ENCODE measurements around the gene PRPF6. TPM values are rescaled to one million over a fixed set of nuclear protein-coding genes. Genes with fewer than 3 reads are reported as not detected.
A peak's percentile ranks its signal among the peaks of the same experiment; 100 is the strongest.

The PRPF6 gene
- total and polyA plus RNA-seq, 2 of the 13 experiments (the other 11 are each of a cell fraction or from before 2014, with no cell fraction given): 63.7 to 101 TPM

- TF ChIP-seq GMEB1 (CRISPR knock-in tag; IDR thresholded peaks at IDR 0.05; ENCODE audit: borderline replicate concordance) (0 out of 2 replicates have a peak, but pooled peaks have one; percentile 21), HNRNPLL (IDR thresholded peaks at IDR 0.05; ENCODE audit: low read depth, low read length, poor library complexity, severe bottlenecking) (peak; percentile 55), ZBTB39 (CRISPR knock-in tag; IDR thresholded peaks at IDR 0.05) (no peak), ZFP91 (CRISPR knock-in tag; IDR thresholded peaks at IDR 0.05; ENCODE audit: borderline replicate concordance) (peak; percentile 78), ZNF691 (CRISPR knock-in tag; IDR thresholded peaks at IDR 0.05; ENCODE audit: borderline replicate concordance, low read depth) (peak; percentile 87; the same call in 1 of the 2 replicates), TOE1 (CRISPR knock-in tag; IDR thresholded peaks at IDR 0.05) (no peak), TCF12 (IDR thresholded peaks at IDR 0.05) (no peak), TCF12 (CRISPR knock-in tag; IDR thresholded peaks at IDR 0.05) (peak; percentile 72; the same call in 1 of the 2 replicates), ZNF503 (CRISPR knock-in tag; IDR thresholded peaks at IDR 0.05) (peak; percentile 80), SIN3A (IDR thresholded peaks at IDR 0.05; ENCODE audit: borderline replicate concordance, low read depth, low read length) (peak; percentile 72; the same call in 1 of the 2 replicates), E2F1 (CRISPR knock-in tag; IDR thresholded peaks at IDR 0.05) (peak; percentile 41; the same call in 1 of the 2 replicates), CSRNP1 (CRISPR knock-in tag; IDR thresholded peaks at IDR 0.05) (peak; percentile 80; the same call in 1 of the 2 replicates), ZNF17 (CRISPR knock-in tag; IDR thresholded peaks at IDR 0.05) (no peak), PPARG (CRISPR knock-in tag; conservative IDR thresholded peaks at IDR 0.05) (peak; percentile 76), PRPF4 (IDR thresholded peaks at IDR 0.05; ENCODE audit: low read depth, low read length, poor library complexity, severe bottlenecking) (no peak)
Measured at GRCh38 chr20:63968928-63969760, 11.8 kb upstream of the PRPF6 start (continued).

Data from HepG2 (cell line).